Progenitor cell of endocrine pancreas (in vitro differentiated cells): ENCODE results near the gene MAL. TPM values are rescaled to one million over a fixed set of nuclear protein-coding genes. Genes with fewer than 3 reads are reported as not detected.
A peak's percentile ranks its signal among the peaks of the same experiment; 100 is the strongest.

ENCODE experiments used
- DNase-seq: peaks from one replicate; pipeline ENCODE4 v3.0.0; 2021; ENCODE audit warnings: low spot score; ENCODE audit not compliant: unreplicated experiment
- H3K27ac Mint-ChIP-seq: 2 replicates; pipeline ENCODE4 v1.8.0; 2021; ENCODE audit warnings: mild to moderate bottlenecking, moderate library complexity, mixed read lengths
- H3K27me3 Mint-ChIP-seq: 2 replicates; pipeline ENCODE4 v1.8.0; 2021; ENCODE audit warnings: mixed read lengths
- H3K36me3 Mint-ChIP-seq: 2 replicates; pipeline ENCODE4 v1.8.0; 2022; ENCODE audit warnings: mixed read lengths; ENCODE audit not compliant: insufficient read depth
- H3K4me1 Mint-ChIP-seq: 2 replicates; pipeline ENCODE4 v1.8.0; 2021; ENCODE audit warnings: low read depth, mixed read lengths
- H3K4me3 Mint-ChIP-seq: 2 replicates; pipeline ENCODE4 v1.8.0; 2021; ENCODE audit warnings: low read depth, mild to moderate bottlenecking, moderate library complexity, mixed read lengths
- H3K9me3 Mint-ChIP-seq: 2 replicates; pipeline ENCODE4 v1.8.0; 2021; ENCODE audit warnings: low read depth, mixed read lengths
- CTCF ChIP-seq: fragments of 200-600 bp; sonication (generic); IDR thresholded peaks from one replicate; pipeline ENCODE4 v1.5.0; 2021; ENCODE audit warnings: antibody characterized with exemption, mild to moderate bottlenecking; ENCODE audit not compliant: unreplicated experiment
- total RNA-seq: library from RNA; stranded (reverse); gene quantifications from 2 replicates; pipeline ENCODE4 v1.2.1, GENCODE V29; 2021

The MAL gene
- total RNA-seq, 1 donor from 2014 or later: not detected

GRCh38 chr2:94982156-94982555, 43.4 kb upstream of the MAL start:
- Mint-ChIP-seq H3K27ac (no peak overlapping the region), H3K9me3 (no peaks in the 10 kb centered on the region), H3K4me3 (no peak overlapping the region), H3K36me3 (no peaks in the 10 kb centered on the region), H3K27me3 (peaks cover 27% of the 10 kb centered on the region), H3K4me1 (no peaks in the 10 kb centered on the region)
- DNase-seq: no peak
- no peak for TF ChIP-seq CTCF

GRCh38 chr2:94982675-94983074, 42.8 kb upstream of the MAL start:
- no peak overlapping the region for H3K27ac Mint-ChIP-seq
- peaks cover 27% of the 10 kb centered on the region for H3K27me3 Mint-ChIP-seq
- TF ChIP-seq CTCF: no peak
- DNase-seq: no peak
- H3K4me3 Mint-ChIP-seq: no peak overlapping the region
- no peaks in the 10 kb centered on the region for H3K9me3 Mint-ChIP-seq
- no peaks in the 10 kb centered on the region for H3K4me1 Mint-ChIP-seq
- no peaks in the 10 kb centered on the region for H3K36me3 Mint-ChIP-seq

GRCh38 chr2:94984964-94985575, 40.4 kb upstream of the MAL start:
- Mint-ChIP-seq H3K27ac (no peak overlapping the region), H3K4me3 (no peak overlapping the region), H3K27me3 (peaks cover 32% of the 10 kb centered on the region), H3K4me1 (no peaks in the 10 kb centered on the region), H3K36me3 (no peaks in the 10 kb centered on the region), H3K9me3 (no peaks in the 10 kb centered on the region)
- no peak for TF ChIP-seq CTCF
- DNase-seq: no peak

GRCh38 chr2:94985636-94986035, 39.9 kb upstream of the MAL start:
- no peak overlapping the region for H3K27ac Mint-ChIP-seq

GRCh38 chr2:94986392-94986963, 39.0 kb upstream of the MAL start:
- Mint-ChIP-seq H3K4me1 (no peaks in the 10 kb centered on the region), H3K4me3 (no peak overlapping the region), H3K36me3 (no peaks in the 10 kb centered on the region), H3K27ac (no peak overlapping the region), H3K27me3 (peaks cover 34% of the 10 kb centered on the region), H3K9me3 (no peaks in the 10 kb centered on the region)
- DNase-seq: peak; percentile 47
- TF ChIP-seq CTCF: peak; percentile 85

More at GRCh38 chr2:94985636-94986035, 39.9 kb upstream of the MAL start:
- no peak for TF ChIP-seq CTCF
- Mint-ChIP-seq H3K27me3 (peaks cover 33% of the 10 kb centered on the region), H3K4me3 (no peak overlapping the region), H3K36me3 (no peaks in the 10 kb centered on the region), H3K9me3 (no peaks in the 10 kb centered on the region), H3K4me1 (no peaks in the 10 kb centered on the region)
- no peak for DNase-seq
